GM10248 (cell line): ENCODE results near the gene TUBGCP2.
"Not testable (repeated sequence)": the region's sequence is repeated elsewhere in the genome, so short reads cannot be mapped to it uniquely, and the experiment has no call there.

Experiments used
- CTCF ChIA-PET: fragments of 300-600 bp; sonication (Branson Sonifier 250); formaldehyde crosslinking; extraction: SDS; loops from one replicate; lab custom pipeline; 2021; ENCODE audit warnings: antibody characterized with exemption; lab: Yijun Ruan, JAX
- POLR2A ChIA-PET: fragments of 350-650 bp; sonication (Branson Sonifier 250); formaldehyde crosslinking; extraction: SDS; loops from one replicate; lab custom pipeline; 2020; ENCODE audit warnings: antibody characterized with exemption; lab: Yijun Ruan, JAX
- DNase-seq: peaks from one replicate; pipeline ENCODE4 v3.0.0; 2012; ENCODE audit errors: extremely low spot score
- CTCF ChIP-seq: IDR thresholded peaks from 2 replicates; pipeline ENCODE4 v1.5.1; 2012; ENCODE audit warnings: mild to moderate bottlenecking, low read depth; ENCODE audit errors: extremely low read depth, missing control alignments, control extremely low read depth

The TUBGCP2 gene

DNA sequence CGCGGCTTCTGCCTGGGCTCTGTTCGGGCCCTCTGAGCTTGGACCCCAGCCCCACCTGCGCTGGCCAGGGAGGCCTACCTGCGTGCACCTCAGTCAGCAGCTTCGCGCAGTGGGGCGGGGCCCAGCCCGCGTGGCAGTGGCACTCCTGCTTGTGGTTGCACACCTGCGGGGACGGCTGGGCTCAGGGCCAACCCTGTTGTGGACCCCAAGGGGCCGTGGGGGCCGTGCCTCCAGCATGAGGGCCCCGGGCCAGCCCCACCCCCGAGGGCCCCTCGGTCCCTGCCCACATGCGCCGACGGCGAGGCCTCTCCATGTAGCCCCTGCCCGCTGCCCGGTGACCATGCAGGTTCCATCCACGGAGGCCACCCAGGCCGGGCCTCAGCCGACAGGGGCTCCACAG, 39.3 kb downstream of the TUBGCP2 start:
- TF ChIP-seq CTCF: no peak
- CTCF ChIA-PET: no interaction called here
- DNase-seq: no peak
- POLR2A ChIA-PET: no interaction called here

DNA sequence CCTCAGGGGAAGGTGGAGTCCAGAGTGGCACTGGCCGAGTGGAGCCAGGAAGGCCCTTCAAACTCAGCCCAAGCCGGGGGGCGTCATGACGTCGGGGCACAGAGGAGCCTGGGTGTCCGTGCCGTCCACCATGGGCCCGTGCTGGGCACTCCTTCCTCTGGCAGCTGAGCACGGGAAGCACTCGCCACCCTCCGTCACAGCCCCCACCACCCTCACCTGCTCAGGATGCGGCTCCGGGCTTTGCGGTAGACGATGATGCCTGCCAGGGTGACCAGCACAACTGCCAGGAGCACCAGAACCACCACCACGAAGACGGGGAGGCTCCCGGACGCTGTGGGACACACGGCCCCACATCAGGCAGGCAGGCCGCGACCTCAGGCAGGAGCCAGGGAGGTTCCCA, 40.1 kb downstream of the TUBGCP2 start:
- POLR2A ChIA-PET: no interaction called here
- CTCF ChIA-PET: interaction anchor here (1.3 to 1.5 kb wide), 2 partner anchors 36 to 39 kb away, joined by 3 to 5 read pairs; no protein-coding TSS in a partner anchor
- no peak for DNase-seq
- no peak for TF ChIP-seq CTCF

DNA sequence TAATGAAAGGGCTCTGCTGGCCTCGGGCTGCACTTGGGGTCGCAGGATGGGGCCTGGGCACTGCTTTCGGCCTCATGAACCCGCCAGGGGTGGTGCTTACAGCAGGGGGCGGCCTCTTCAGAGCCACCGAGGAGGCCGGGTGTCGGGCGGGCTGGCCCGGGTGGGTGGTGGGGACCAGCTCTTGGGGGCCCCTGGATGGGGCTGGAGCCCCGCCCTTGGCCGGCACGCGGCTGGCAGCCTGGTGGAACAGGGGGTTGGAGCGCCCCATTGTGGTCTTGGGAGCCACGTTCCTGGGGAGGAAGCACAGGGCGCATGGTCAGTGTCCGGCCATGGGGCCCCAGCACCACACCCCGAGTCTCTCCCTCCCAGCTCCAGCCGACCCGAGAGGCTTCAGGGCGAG, 40.8 kb downstream of the TUBGCP2 start:
- CTCF ChIA-PET: interaction anchor here (1.0 to 1.5 kb wide), 3 partner anchors 10 to 40 kb away, joined by 3 to 5 read pairs (median 4); no protein-coding TSS in a partner anchor
- DNase-seq: no peak
- no peak for TF ChIP-seq CTCF
- POLR2A ChIA-PET: no interaction called here

DNA sequence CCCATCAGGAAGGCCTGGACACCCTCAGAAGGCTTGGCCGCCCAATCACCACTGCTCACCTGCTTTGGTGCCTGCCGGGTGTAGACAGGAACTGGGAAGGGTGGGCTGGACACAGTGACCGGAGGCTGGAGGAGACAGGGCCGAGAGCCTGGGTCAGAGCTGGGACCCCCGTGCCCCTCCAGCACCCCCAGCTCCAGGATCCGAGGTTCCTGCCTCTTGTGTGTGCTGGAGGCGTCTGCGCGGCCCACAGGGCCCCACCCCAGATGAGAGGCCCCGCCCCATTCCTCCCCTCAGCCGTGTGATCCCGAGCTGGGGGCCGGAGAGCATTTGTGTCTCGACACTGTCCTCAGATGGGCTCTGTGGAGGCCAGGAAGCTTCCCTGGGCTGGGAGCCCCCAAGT, 41.4 kb downstream of the TUBGCP2 start:
- ChIA-PET CTCF (interaction anchor here (1.0 to 1.7 kb wide), 4 partner anchors 8 to 40 kb away, joined by 3 to 10 read pairs (median 4); no protein-coding TSS in a partner anchor), POLR2A (no interaction called here)
- TF ChIP-seq CTCF: no peak
- no peak for DNase-seq

- POLR2A ChIA-PET: no interaction called here
- no peak for DNase-seq
- TF ChIP-seq CTCF: no peak
- CTCF ChIA-PET: interaction anchor here (1.7 to 4.1 kb wide), 2 partner anchors 9 kb away, joined by 10 to 21 read pairs; no protein-coding TSS in a partner anchor
These were observed 42.4 kb downstream of the TUBGCP2 start for GRCh38 chr10:133266056-133266795.

- DNase-seq, POLR2A ChIA-PET: not testable (repeated sequence)
- CTCF ChIA-PET: interaction anchor here (4.1 kb wide), 1 partner anchor 10 kb away, joined by 21 read pairs; no protein-coding TSS in a partner anchor
These were observed 43.6 kb downstream of the TUBGCP2 start for GRCh38 chr10:133265052-133265451.

DNA sequence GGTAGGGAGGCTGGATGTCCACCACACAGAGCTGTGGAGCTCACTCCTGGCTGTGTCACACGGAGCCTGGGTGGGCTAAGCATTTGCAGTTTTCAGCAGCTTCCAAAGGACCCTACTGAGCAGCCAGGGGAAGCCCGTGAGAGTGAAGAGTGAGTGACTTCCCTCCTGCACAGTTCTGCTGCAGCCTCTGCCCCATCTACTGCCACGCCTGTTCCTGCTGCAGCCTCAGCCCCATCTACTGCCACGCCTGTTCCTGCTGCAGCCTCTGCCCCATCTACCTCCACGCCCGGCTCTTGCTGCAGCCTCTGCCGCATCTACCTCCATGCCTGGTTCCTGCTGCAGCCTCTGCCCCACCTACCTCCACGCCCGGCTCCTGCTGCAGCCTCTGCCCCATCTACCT, 44.2 kb downstream of the TUBGCP2 start:
- POLR2A ChIA-PET: no interaction called here
- CTCF ChIA-PET: interaction anchor here (0.7 to 4.1 kb wide), 5 partner anchors 11 to 50 kb away, joined by 3 to 21 read pairs (median 4); no protein-coding TSS in a partner anchor
- no peak for TF ChIP-seq CTCF
- no peak for DNase-seq
